ENCODE data around the gene PHLDB1. TPM values are rescaled to one million over a fixed set of nuclear protein-coding genes. Genes with fewer than 3 reads are reported as not detected.

Gene PHLDB1
- total RNA-seq, 2 donors from 2014 or later = 206 to 377 TPM

DNA sequence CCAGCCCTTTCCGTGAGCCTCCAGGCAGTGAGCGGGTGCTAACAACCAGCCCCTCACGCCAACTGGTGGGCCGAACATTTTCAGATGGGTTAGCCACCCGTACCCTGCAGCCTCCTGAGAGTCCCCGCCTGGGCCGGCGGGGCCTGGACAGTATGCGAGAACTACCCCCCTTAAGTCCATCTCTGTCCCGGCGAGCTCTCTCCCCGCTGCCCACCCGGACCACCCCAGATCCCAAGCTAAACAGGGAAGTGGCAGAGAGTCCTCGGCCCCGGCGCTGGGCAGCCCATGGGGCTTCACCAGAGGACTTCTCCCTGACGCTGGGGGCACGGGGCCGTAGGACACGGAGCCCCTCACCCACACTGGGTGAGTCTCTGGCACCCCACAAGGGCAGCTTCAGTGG lies 20.6 kb downstream of the PHLDB1 start:
- Histone ChIP-seq H3K27ac (peak overlapping the region; percentile 11 to 57), H3K36me3 (peaks cover 61% of the 10 kb centered on the region), H3K9me3 (no peaks in the 10 kb centered on the region), H3K27me3 (replicated peaks; ENCODE audit: insufficient read depth) (no peaks in the 10 kb centered on the region), H3K4me1 (ENCODE audit: control insufficient read depth in 1 of 2, low read depth in 2 of 2) (peaks cover under 1 to 63% of the 10 kb centered on the region in 2 donors), H3K4me3 (no peak overlapping the region)
- no peak for ATAC-seq (ENCODE audit: insufficient number of reproducible peaks, low FRiP score, low read depth)
- no peak for TF ChIP-seq CTCF (IDR thresholded peaks at IDR 0.05)
- DNase-seq (ENCODE audit: low spot score) = no peak

- no peak for TF ChIP-seq CTCF (IDR thresholded peaks at IDR 0.05)
- Histone ChIP-seq H3K27ac (peak overlapping the region; percentile 11 to 57), H3K9me3 (no peaks in the 10 kb centered on the region), H3K27me3 (replicated peaks; ENCODE audit: insufficient read depth) (no peaks in the 10 kb centered on the region), H3K36me3 (peaks cover 65% of the 10 kb centered on the region), H3K4me1 (ENCODE audit: control insufficient read depth in 1 of 2, low read depth in 2 of 2) (peaks cover 0 to 63% of the 10 kb centered on the region in 2 donors), H3K4me3 (no peak overlapping the region)
- DNase-seq (ENCODE audit: low spot score) (no peak), ATAC-seq (ENCODE audit: insufficient number of reproducible peaks, low FRiP score, low read depth) (no peak)
Measured at GRCh38 chr11:118628432-118628831, 21.0 kb downstream of the PHLDB1 start.

DNA sequence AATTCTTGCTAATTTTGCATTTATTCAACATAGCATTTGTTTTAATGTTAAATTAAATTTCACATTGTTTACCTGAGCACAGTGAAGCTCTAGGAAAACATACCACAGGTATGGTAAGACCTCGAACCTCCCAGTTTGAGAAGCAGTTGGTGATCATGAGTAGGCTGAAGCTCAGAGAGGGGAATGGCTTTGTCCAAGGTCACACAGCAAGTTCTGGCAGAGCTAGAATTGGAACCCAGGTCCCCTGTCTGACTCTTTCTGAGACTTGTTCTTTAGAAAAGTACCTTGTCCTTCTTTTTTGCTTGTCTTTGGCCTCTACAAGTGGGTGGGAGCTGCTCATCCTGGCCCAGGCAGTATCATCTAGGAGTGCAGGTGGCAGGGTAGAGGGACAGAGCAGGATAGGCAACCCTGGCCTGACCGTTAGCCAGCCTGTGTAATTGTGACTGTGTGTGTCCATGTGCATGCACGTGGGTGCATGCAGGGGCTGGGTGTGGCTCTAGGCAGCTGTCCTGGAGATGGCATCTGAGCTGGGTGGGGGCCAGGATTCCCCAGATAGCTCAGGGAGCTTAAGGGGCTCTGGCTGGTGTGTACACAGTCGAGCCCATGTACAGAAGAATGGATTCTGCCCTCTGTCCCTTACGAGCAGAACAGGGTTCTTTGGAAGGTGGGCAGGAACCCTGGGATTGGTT lies 21.6 kb downstream of the PHLDB1 start:
- no peak for ATAC-seq (ENCODE audit: insufficient number of reproducible peaks, low FRiP score, low read depth)
- DNase-seq (ENCODE audit: low spot score) = no peak
- no peak for TF ChIP-seq CTCF (IDR thresholded peaks at IDR 0.05)
- peaks cover under 1 to 63% of the 10 kb centered on the region in 2 donors for H3K4me1 ChIP-seq (ENCODE audit: control insufficient read depth in 1 of 2, low read depth in 2 of 2)
- no peaks in the 10 kb centered on the region for H3K27me3 ChIP-seq (replicated peaks; ENCODE audit: insufficient read depth)
- no peak overlapping the region for H3K4me3 ChIP-seq
- peaks cover 66% of the 10 kb centered on the region for H3K36me3 ChIP-seq
- no peaks in the 10 kb centered on the region for H3K9me3 ChIP-seq
- H3K27ac ChIP-seq = no peak overlapping the region

- Histone ChIP-seq H3K36me3 (peaks cover 61% of the 10 kb centered on the region), H3K27ac (peak overlapping the region; percentile 2 to 15), H3K4me1 (ENCODE audit: control insufficient read depth in 1 of 2, low read depth in 2 of 2) (peaks cover 7 to 63% of the 10 kb centered on the region in 2 donors), H3K27me3 (replicated peaks; ENCODE audit: insufficient read depth) (no peaks in the 10 kb centered on the region), H3K4me3 (no peak overlapping the region), H3K9me3 (no peaks in the 10 kb centered on the region)
- TF ChIP-seq CTCF (IDR thresholded peaks at IDR 0.05) = no peak
- ATAC-seq (ENCODE audit: insufficient number of reproducible peaks, low FRiP score, low read depth) (no peak), DNase-seq (ENCODE audit: low spot score) (no peak)
Measured at GRCh38 chr11:118629761-118630661, 22.6 kb downstream of the PHLDB1 start.
